Lower leg skin (tissue), 3 donors: ENCODE measurements around the gene NUTM2E.
"Not testable (repeated sequence)": the region's sequence is repeated elsewhere in the genome, so short reads cannot be mapped to it uniquely, and the experiment has no call there.

ENCODE experiments used
- CTCF ChIP-seq, 3 donors: fragments of 450-650 bp; IDR thresholded peaks; one replicate each; pipeline ENCODE4 v1.5.1; 2016; ENCODE audit warnings: antibody characterized with exemption in 3 of 3, mild to moderate bottlenecking in 3 of 3, moderate library complexity in 2 of 3
- POLR2A ChIP-seq, 2 donors: fragments of 450-650 bp; IDR thresholded peaks; one replicate each; pipeline ENCODE4 v1.6.1; 2016 to 2017; ENCODE audit warnings: antibody characterized with exemption in 2 of 2, mild to moderate bottlenecking in 1 of 2, moderate library complexity in 1 of 2

GRCh38 chr10:79777997-79778396 lies 48.5 kb upstream of the NUTM2E start:
- not testable (repeated sequence) for TF ChIP-seq CTCF, POLR2A (IDR thresholded peaks at IDR 0.05)
